HUES48 (cell line): Measurements from ENCODE around the gene SRGAP2.
"Not testable (repeated sequence)": the region's sequence is repeated elsewhere in the genome, so short reads cannot be mapped to it uniquely, and the experiment has no call there.

Experiments
- H3K27ac ChIP-seq: one replicate; pipeline ENCODE4 v1.7.0; 2013; ENCODE audit warnings: low read depth, low read length, inconsistent platforms
- H3K27me3 ChIP-seq: 2 replicates; pipeline ENCODE4 v1.6.1; 2013; ENCODE audit warnings: mild to moderate bottlenecking, low read length; ENCODE audit not compliant: control insufficient read depth, insufficient read depth
- H3K36me3 ChIP-seq: 2 replicates; pipeline ENCODE4 v1.6.1; 2013; ENCODE audit warnings: low read length; ENCODE audit not compliant: control insufficient read depth, insufficient read depth
- H3K4me1 ChIP-seq: 2 replicates; pipeline ENCODE4 v1.6.1; 2013; ENCODE audit warnings: mild to moderate bottlenecking, low read length; ENCODE audit not compliant: control insufficient read depth, insufficient read depth
- H3K4me3 ChIP-seq: 2 replicates; pipeline ENCODE4 v1.5.1; 2013; ENCODE audit warnings: mild to moderate bottlenecking, low read depth, low read length
- H3K9ac ChIP-seq: 2 replicates; pipeline ENCODE4 v1.6.1; 2013; ENCODE audit warnings: mild to moderate bottlenecking, low read depth, low read length, moderate library complexity
- H3K9me3 ChIP-seq: 2 replicates; pipeline ENCODE4 v1.6.1; 2013; ENCODE audit warnings: low read length; ENCODE audit not compliant: control insufficient read depth, insufficient read depth

Gene SRGAP2

GRCh38 chr1:206232970-206233645, 29.8 kb downstream of the SRGAP2 start:
- not testable (repeated sequence) for H3K36me3 ChIP-seq, H3K4me1 ChIP-seq, H3K9ac ChIP-seq, H3K9me3 ChIP-seq, H3K27ac ChIP-seq, H3K4me3 ChIP-seq, H3K27me3 ChIP-seq

GRCh38 chr1:206234189-206234916, 31.0 kb downstream of the SRGAP2 start:
- not testable (repeated sequence) for H3K9me3 ChIP-seq, H3K36me3 ChIP-seq, H3K27me3 ChIP-seq, H3K9ac ChIP-seq, H3K27ac ChIP-seq, H3K4me3 ChIP-seq, H3K4me1 ChIP-seq

GRCh38 chr1:206235190-206235589, 31.8 kb downstream of the SRGAP2 start:
- not testable (repeated sequence) for H3K4me1 ChIP-seq, H3K4me3 ChIP-seq, H3K9ac ChIP-seq, H3K36me3 ChIP-seq, H3K27ac ChIP-seq, H3K27me3 ChIP-seq, H3K9me3 ChIP-seq

GRCh38 chr1:206240288-206240687, 36.9 kb downstream of the SRGAP2 start:
- H3K27ac ChIP-seq, H3K9me3 ChIP-seq, H3K36me3 ChIP-seq, H3K4me1 ChIP-seq, H3K9ac ChIP-seq, H3K27me3 ChIP-seq, H3K4me3 ChIP-seq: not testable (repeated sequence)

GRCh38 chr1:206243335-206243734, 40.0 kb downstream of the SRGAP2 start:
- H3K27ac ChIP-seq, result not testable (repeated sequence)

GRCh38 chr1:206245479-206245878, 42.1 kb downstream of the SRGAP2 start:
- not testable (repeated sequence) for H3K4me1 ChIP-seq, H3K27ac ChIP-seq, H3K36me3 ChIP-seq, H3K9me3 ChIP-seq, H3K27me3 ChIP-seq, H3K4me3 ChIP-seq, H3K9ac ChIP-seq

More at GRCh38 chr1:206243335-206243734, 40.0 kb downstream of the SRGAP2 start:
- not testable (repeated sequence) for H3K4me3 ChIP-seq, H3K4me1 ChIP-seq, H3K27me3 ChIP-seq, H3K36me3 ChIP-seq, H3K9me3 ChIP-seq, H3K9ac ChIP-seq

GRCh38 chr1:206246129-206246886, 43.0 kb downstream of the SRGAP2 start:
- not testable (repeated sequence) for H3K9ac ChIP-seq, H3K36me3 ChIP-seq, H3K27ac ChIP-seq, H3K4me3 ChIP-seq, H3K4me1 ChIP-seq, H3K27me3 ChIP-seq, H3K9me3 ChIP-seq

GRCh38 chr1:206250953-206251681, 47.8 kb downstream of the SRGAP2 start:
- H3K9me3 ChIP-seq, H3K27ac ChIP-seq, H3K36me3 ChIP-seq, H3K4me1 ChIP-seq, H3K4me3 ChIP-seq, H3K27me3 ChIP-seq, H3K9ac ChIP-seq: not testable (repeated sequence)

- not testable (repeated sequence) for H3K4me3 ChIP-seq, H3K27me3 ChIP-seq, H3K27ac ChIP-seq, H3K36me3 ChIP-seq, H3K9me3 ChIP-seq, H3K9ac ChIP-seq, H3K4me1 ChIP-seq
Observed at GRCh38 chr1:206252680-206253335, 49.5 kb downstream of the SRGAP2 start.
